ENCODE results near the gene SLC6A12. TPM values are rescaled to one million over a fixed set of nuclear protein-coding genes. Genes with fewer than 3 reads are reported as not detected.

SLC6A12 gene
- polyA plus RNA-seq, 1 donor (not counting 4 experiments of a cell fraction or from before 2014, with no cell fraction given): not detected

DNA sequence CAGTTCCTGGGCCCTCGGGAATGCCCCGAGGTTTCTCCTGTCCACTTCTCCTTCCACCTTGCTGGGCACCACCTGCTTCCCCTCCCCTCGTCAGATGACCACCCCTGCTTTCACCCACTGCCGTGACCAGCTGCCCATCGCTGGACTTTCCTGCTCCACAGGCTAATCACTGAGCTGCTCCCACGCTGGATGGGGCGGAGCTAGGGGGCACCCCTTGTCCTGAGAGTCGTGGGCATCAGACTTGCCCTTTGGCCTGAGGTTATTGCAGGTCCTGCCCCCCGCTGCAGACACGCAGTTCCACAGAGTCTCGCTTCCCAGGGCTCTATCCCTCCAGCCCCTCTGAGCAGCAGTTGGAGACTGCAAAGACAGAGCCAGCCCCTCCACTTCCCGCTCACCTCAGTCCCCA lies 427 bp downstream of the SLC6A12 start:
- Histone ChIP-seq H4K20me1 (ENCODE audit: control insufficient read depth, extremely low read depth, insufficient read depth, low read length) (no peaks in the 10 kb centered on the region), H3K4me1 (ENCODE audit: control insufficient read depth, extremely low read depth, insufficient read depth, low read length) (no peaks in the 10 kb centered on the region), H3K27me3 (ENCODE audit: control insufficient read depth, extremely low read depth, insufficient read depth, low read length) (peaks cover 33% of the 10 kb centered on the region), H3K27ac (ENCODE audit: control insufficient read depth, insufficient read depth, low read length) (no peak overlapping the region), H3K79me2 (ENCODE audit: control insufficient read depth, insufficient read depth, low read length) (no peaks in the 10 kb centered on the region), H3K4me3 (ENCODE audit: control insufficient read depth in 2 of 3, extremely low read depth in 1 of 3, insufficient read depth in 2 of 3, low read depth in 1 of 3, low read length in 3 of 3) (no peak overlapping the region), H3K9me1 (ENCODE audit: control insufficient read depth, extremely low read depth, insufficient read depth, low read length) (no peaks in the 10 kb centered on the region), H3K9me3 (ENCODE audit: control insufficient read depth, low read depth, low read length) (no peaks in the 10 kb centered on the region), H3K36me3 (ENCODE audit: control insufficient read depth in 2 of 2, extremely low read depth in 1 of 2, insufficient read depth in 2 of 2, low read length in 2 of 2) (no peaks in the 10 kb centered on the region), H3K4me2 (ENCODE audit: control insufficient read depth, extremely low read depth, insufficient read depth, low read depth, low read length) (no peak overlapping the region), H2AFZ (ENCODE audit: control insufficient read depth, low read length) (no peak overlapping the region), H3K9ac (ENCODE audit: control insufficient read depth, extremely low read depth, insufficient read depth, low read length) (no peak overlapping the region)
- DNase-seq (ENCODE audit: low read depth, low spot score) (no peak), FAIRE-seq (no peak)
- TF ChIP-seq EZH2 (IDR thresholded peaks at IDR 0.05; ENCODE audit: low read length): no peak
- no peak for TF ChIP-seq CTCF (optimal IDR thresholded peaks at IDR 0.05 in 1 of 3, IDR thresholded peaks at IDR 0.05 in 1 of 3, conservative IDR thresholded peaks at IDR 0.05 in 1 of 3; ENCODE audit: extremely low read depth in 1 of 3, insufficient read depth in 2 of 3, low read length in 3 of 3)
- dilution Hi-C loops (cut with MboI; ENCODE audit: extremely low pct_ligation_motif_present, low sequenced_read_pairs): no loop called here

GRCh38 chr12:212715-213526 lies 1.0 kb downstream of the SLC6A12 start:
- no peak overlapping the region for H3K4me3 ChIP-seq (ENCODE audit: control insufficient read depth in 2 of 3, extremely low read depth in 1 of 3, insufficient read depth in 2 of 3, low read depth in 1 of 3, low read length in 3 of 3)
- DNase-seq (ENCODE audit: low read depth, low spot score): no peak

More at GRCh38 chr12:212715-213526, 1.0 kb downstream of the SLC6A12 start:
- FAIRE-seq: no peak
- Histone ChIP-seq H4K20me1 (ENCODE audit: control insufficient read depth, extremely low read depth, insufficient read depth, low read length) (no peaks in the 10 kb centered on the region), H3K27ac (ENCODE audit: control insufficient read depth, insufficient read depth, low read length) (no peak overlapping the region), H3K27me3 (ENCODE audit: control insufficient read depth, extremely low read depth, insufficient read depth, low read length) (peaks cover 33% of the 10 kb centered on the region), H3K4me1 (ENCODE audit: control insufficient read depth, extremely low read depth, insufficient read depth, low read length) (no peaks in the 10 kb centered on the region), H3K4me2 (ENCODE audit: control insufficient read depth, extremely low read depth, insufficient read depth, low read depth, low read length) (no peak overlapping the region), H3K9ac (ENCODE audit: control insufficient read depth, extremely low read depth, insufficient read depth, low read length) (no peak overlapping the region), H3K9me1 (ENCODE audit: control insufficient read depth, extremely low read depth, insufficient read depth, low read length) (no peaks in the 10 kb centered on the region), H3K36me3 (ENCODE audit: control insufficient read depth in 2 of 2, extremely low read depth in 1 of 2, insufficient read depth in 2 of 2, low read length in 2 of 2) (no peaks in the 10 kb centered on the region), H2AFZ (ENCODE audit: control insufficient read depth, low read length) (no peak overlapping the region), H3K9me3 (ENCODE audit: control insufficient read depth, low read depth, low read length) (no peaks in the 10 kb centered on the region), H3K79me2 (ENCODE audit: control insufficient read depth, insufficient read depth, low read length) (no peaks in the 10 kb centered on the region)
- TF ChIP-seq CTCF (optimal IDR thresholded peaks at IDR 0.05 in 1 of 3, IDR thresholded peaks at IDR 0.05 in 1 of 3, conservative IDR thresholded peaks at IDR 0.05 in 1 of 3; ENCODE audit: extremely low read depth in 1 of 3, insufficient read depth in 2 of 3, low read length in 3 of 3) (no peak), EZH2 (IDR thresholded peaks at IDR 0.05; ENCODE audit: low read length) (no peak)
- dilution Hi-C loops (cut with MboI; ENCODE audit: extremely low pct_ligation_motif_present, low sequenced_read_pairs): no loop called here
